Prostate gland (tissue), 2 donors: ENCODE results near the gene ARMH1.

Experiments
- CTCF ChIP-seq, 4 experiments: fragments of 200-600 bp in 2 of 4; fragments of 450-650 bp in 2 of 4; sonication (generic) in 2 of 4; IDR thresholded peaks; 1 replicate in 3 of 4; 2 replicates in 1 of 4; pipeline ENCODE4 v1.5.1; 2016 to 2019; ENCODE audit warnings: antibody characterized with exemption in 4 of 4, mild to moderate bottlenecking in 2 of 4, moderate library complexity in 2 of 4
- POLR2A ChIP-seq: fragments of 450-650 bp; IDR thresholded peaks from one replicate; pipeline ENCODE4 v1.6.1; 2016; ENCODE audit warnings: antibody characterized with exemption, mild to moderate bottlenecking
- POLR2AphosphoS5 ChIP-seq: sonication (generic); formaldehyde crosslinking; IDR thresholded peaks from one replicate; pipeline ENCODE4 v1.6.1; 2017; ENCODE audit warnings: antibody characterized with exemption

- TF ChIP-seq POLR2AphosphoS5 (no peak), POLR2A (no peak), CTCF (IDR thresholded peaks at IDR 0.05) (no peak)
Observed at GRCh38 chr1:44760876-44761275, 86.4 kb downstream of the ARMH1 start.
